Measurements from ENCODE around the gene LYPD1. TPM values are rescaled to one million over a fixed set of nuclear protein-coding genes. Genes with fewer than 3 reads are reported as not detected.

LYPD1 gene
- total and polyA plus RNA-seq, 10 of the 15 experiments (the other 5 are each of a cell fraction or from before 2014, with no cell fraction given), result not detected

GRCh38 chr2:132595693-132596092 lies 74.3 kb downstream of the LYPD1 start:
- intact Hi-C loops (cut with micrococcal nuclease; ENCODE audit: unreplicated experiment) (no loop called here), in situ Hi-C loops (cut with MboI) (no loop called here)
- H3K36me3 ChIP-seq (ENCODE audit: control insufficient read depth in 2 of 2, insufficient read depth in 2 of 2, low read length in 1 of 2), result no peaks in the 10 kb centered on the region
- no peaks in the 10 kb centered on the region for H3K4me1 ChIP-seq (ENCODE audit: control insufficient read depth, insufficient read depth, low read length)
- H3K4me3 ChIP-seq, result no peak overlapping the region
- ChIA-PET RAD21 (ENCODE audit: unreplicated experiment) (no interaction called here), CTCF (no interaction called here), SMC1A (ENCODE audit: uncharacterized antibody, unreplicated experiment) (interaction anchor here (1.1 kb wide), 1 partner anchor 12 kb away, joined by 3 read pairs; no protein-coding TSS in a partner anchor), POLR2A (no interaction called here)
- H3K27me3 ChIP-seq (replicated peaks in 1 of 2; ENCODE audit: control insufficient read depth in 2 of 2, insufficient read depth in 2 of 2, low read length in 1 of 2), result no peaks in the 10 kb centered on the region
- no peak for DNase-seq (ENCODE audit: low read depth, low spot score)
- H3K79me2 ChIP-seq (ENCODE audit: control insufficient read depth, insufficient read depth, low read length), result no peaks in the 10 kb centered on the region
- H3K4me2 ChIP-seq (ENCODE audit: control insufficient read depth, insufficient read depth), result no peak overlapping the region
- no TSS peak for BruUV-seq (replicated peaks)
- WGBS (ENCODE audit: insufficient coverage, insufficient replicate concordance, low lambda C conversion rate, missing lambda C conversion rate), result 24% methylated on average over 2 of the region's 2 CpGs
- TF ChIP-seq RELA (IDR thresholded peaks at IDR 0.05; ENCODE audit: borderline replicate concordance, partially characterized antibody) (no peak), BCL3 (IDR thresholded peaks at IDR 0.05; ENCODE audit: borderline replicate concordance, insufficient read depth, low read depth, low read length, poor library complexity, severe bottlenecking) (no peak), IRF3 (IDR thresholded peaks at IDR 0.05) (no peak), CTCF (IDR thresholded peaks at IDR 0.05 in 2 of 3, conservative IDR thresholded peaks at IDR 0.05 in 1 of 3; ENCODE audit: control insufficient read depth in 2 of 3, extremely low read depth in 1 of 3, insufficient read depth in 1 of 3, low read depth in 3 of 3, low read length in 3 of 3) (no peak)
- no peak overlapping the region for H2AFZ ChIP-seq (ENCODE audit: control insufficient read depth, low read depth, low read length)
- ATAC-seq, result no peak
- H3K9me3 ChIP-seq (replicated peaks; ENCODE audit: control insufficient read depth, insufficient read depth, low read length), result no peaks in the 10 kb centered on the region
- FAIRE-seq, result no peak
- no peak overlapping the region for H3K9ac ChIP-seq (ENCODE audit: control insufficient read depth, insufficient read depth, low read length)
- no peaks in the 10 kb centered on the region for H4K20me1 ChIP-seq (ENCODE audit: control insufficient read depth, insufficient read depth)
- no peak overlapping the region for H3K27ac ChIP-seq (ENCODE audit: control insufficient read depth, insufficient read depth)
